HCEC 1CT (cell line): ENCODE results near the gene OR2D2.
"Not testable (repeated sequence)": the region's sequence is repeated elsewhere in the genome, so short reads cannot be mapped to it uniquely, and the experiment has no call there.

Experiments
- DNase-seq: peaks from one replicate; pipeline ENCODE4 v3.0.0-alpha.2; 2017

OR2D2 gene

DNA sequence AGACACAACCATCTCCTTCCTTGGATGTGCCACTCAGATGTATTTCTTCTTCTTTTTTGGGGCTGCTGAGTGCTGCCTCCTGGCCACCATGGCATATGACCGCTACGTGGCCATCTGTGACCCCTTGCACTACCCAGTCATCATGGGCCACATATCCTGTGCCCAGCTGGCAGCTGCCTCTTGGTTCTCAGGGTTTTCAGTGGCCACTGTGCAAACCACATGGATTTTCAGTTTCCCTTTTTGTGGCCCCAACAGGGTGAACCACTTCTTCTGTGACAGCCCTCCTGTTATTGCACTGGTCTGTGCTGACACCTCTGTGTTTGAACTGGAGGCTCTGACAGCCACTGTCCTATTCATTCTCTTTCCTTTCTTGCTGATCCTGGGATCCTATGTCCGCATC, 15.4 kb downstream of the OR2D2 start:
- no peak for DNase-seq

GRCh38 chr11:6876325-6876724, 16.0 kb downstream of the OR2D2 start, which contains the start of gene OR10A4:
Gene OR10A4 (plus strand): TSS chr11:6876625. CDS start chr11:6876648, 23 bp downstream.
- no peak for DNase-seq

- no peak for DNase-seq
These were observed 16.5 kb downstream of the OR2D2 start for GRCh38 chr11:6875761-6876160.

- no peak for DNase-seq
These were observed 21.0 kb downstream of the OR2D2 start for GRCh38 chr11:6871278-6871677.

DNA sequence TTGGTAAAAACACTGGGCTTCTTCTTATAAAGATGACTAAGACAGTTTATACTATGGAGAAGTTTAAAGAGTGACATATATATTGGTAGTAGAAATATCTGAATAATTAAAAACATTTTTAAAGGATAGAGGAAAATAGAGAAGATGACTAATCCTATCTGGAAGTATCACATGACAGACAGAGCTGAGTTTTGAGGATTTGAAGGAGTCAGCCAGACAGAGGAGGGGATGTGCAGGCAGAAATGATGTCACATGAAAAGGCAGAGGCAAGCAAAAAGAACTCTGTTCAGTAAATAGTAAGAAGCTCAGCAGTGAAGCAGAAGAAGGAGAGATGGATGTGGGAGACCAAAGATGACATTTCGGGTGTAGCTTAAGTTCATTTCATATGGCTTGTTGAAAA, 27.9 kb downstream of the OR2D2 start:
- DNase-seq, result peak; percentile 74

DNA sequence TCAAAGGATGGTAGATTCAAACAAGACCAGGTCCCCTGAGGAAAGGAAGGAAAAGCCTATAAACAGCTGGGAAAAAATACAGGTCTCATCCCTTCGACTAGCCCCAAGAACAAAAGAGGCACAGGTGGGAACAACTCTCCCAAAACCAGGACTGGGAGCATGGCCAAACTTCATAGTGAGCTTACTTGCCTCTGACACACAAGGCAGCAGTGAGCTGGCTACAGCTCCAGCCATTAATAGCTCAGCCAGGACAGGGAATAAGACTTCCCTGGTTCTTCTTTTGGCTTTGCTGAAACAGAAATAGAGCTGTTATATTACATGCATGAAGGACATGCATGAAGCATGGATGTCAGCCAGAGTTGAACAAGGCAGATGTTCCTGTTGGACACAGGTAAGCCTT, 29.3 kb downstream of the OR2D2 start, which contains the start of gene OR10A2:
Gene OR10A2 (plus strand): TSS at position 97 of the 400 bp plus-strand sequence. CDS start 6,698 bp downstream, outside the sequence.
- DNase-seq, result peak; percentile 40

DNA sequence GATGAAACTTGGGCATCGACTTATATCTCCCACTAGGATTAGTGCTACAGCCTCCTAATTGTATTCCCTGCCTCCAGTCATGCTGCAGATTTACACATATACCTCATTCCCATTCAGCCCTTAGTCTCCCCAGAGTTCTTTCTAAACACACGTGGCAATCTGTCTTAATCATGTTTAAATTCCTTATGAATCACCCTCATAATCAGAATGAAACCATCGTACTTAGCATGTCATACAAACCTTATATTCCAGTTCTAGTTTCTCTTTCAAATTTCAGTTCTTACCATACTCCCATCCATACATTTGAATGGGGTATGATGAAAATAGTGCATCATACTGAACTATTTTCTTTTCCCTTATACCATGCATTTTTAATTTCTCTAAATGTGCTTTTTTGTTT, 35.4 kb downstream of the OR2D2 start:
- peak; percentile 83 for DNase-seq

DNA sequence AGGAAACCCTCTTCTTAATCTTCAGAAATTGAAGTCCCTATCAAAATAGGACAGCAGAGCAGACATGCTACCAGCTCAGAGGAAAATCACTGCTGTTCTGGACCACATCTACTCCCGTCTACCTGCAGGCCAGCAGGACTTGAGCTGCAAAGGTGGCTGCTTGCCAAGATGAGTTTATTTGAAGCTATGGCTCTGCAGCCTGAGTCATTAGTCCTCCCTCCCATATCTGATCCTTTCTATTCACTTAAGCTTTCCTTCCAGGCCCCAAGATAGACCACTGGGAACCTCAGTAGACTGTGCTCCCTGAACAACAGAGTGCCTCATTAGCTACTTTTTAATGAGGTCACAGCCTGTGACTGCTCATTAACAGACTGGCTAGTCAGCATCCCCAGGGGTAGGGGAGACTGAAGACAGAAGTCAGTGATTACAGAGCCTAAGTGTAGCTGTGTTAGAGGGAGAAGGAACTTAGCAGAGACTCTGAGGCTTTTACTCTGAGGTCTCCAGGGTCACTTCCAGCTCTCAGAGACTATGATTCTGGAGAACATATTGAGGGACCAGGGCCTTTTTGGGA, 36.2 kb downstream of the OR2D2 start:
- peak; percentile 77 for DNase-seq

GRCh38 chr11:6854801-6855200, 37.5 kb downstream of the OR2D2 start:
- DNase-seq, result not testable (repeated sequence)

DNA sequence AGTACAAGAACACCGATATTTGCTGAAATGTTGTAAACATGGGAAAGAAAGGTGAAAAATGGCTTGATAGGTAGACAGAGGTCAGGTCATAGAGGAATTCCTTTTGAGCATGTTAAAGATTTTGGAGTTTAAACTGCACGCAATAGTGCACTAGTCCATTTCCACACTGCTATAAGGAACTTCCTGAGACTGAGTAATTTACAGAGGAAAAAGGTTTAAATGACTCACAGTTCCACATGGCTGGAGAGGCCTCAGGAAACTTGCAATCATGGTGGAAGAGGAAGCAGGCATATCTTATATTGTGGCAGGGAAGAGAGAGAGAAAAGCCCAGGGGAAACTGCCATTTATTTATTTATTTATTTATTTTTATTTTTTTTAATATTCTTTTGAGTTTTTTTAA, 41.8 kb downstream of the OR2D2 start:
- no peak for DNase-seq

DNA sequence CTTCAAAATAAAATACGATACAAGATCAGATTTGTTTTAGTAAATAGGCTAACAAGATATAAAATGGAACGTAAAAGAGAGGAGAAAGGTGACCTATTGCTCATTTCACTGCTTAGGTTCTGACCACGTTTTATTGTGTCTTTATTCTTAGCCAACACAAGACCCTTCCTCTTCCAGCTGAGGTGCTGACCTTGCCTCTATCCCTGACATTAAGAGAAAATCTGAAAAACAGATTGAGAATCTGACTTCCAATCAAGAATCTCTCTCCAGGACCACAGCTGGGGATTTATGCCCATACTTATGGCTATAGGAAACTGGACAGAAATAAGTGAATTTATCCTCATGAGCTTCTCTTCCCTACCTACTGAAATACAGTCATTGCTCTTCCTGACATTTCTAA, 46.9 kb downstream of the OR2D2 start, which contains the start of gene OR10A5:
Gene OR10A5 (plus strand): TSS at position 301 of the 400 bp plus-strand sequence. CDS start 0 bp downstream, at position 301.
- no peak for DNase-seq

- DNase-seq, result no peak
These were observed 47.9 kb downstream of the OR2D2 start for GRCh38 chr11:6844356-6844755.

DNA sequence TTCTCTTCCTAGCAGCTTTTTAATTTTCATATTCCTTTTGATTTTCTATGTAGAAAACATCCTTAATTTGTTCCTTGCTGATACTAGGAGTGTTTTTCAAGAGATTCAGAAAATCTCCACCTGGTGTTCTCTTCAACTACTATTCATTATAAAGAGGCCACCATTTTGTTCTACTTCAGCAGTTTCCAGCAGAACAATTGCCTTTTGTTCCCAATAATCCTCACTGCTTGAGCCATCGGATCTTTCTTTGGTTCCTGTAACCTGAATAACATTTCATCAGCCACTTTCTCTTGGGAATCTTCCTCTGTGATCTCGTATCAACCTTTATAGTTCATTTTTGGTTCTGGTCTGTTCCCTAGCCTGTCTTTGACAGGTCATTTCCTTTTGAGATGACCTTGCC, 48.6 kb downstream of the OR2D2 start:
- DNase-seq, result no peak

DNA sequence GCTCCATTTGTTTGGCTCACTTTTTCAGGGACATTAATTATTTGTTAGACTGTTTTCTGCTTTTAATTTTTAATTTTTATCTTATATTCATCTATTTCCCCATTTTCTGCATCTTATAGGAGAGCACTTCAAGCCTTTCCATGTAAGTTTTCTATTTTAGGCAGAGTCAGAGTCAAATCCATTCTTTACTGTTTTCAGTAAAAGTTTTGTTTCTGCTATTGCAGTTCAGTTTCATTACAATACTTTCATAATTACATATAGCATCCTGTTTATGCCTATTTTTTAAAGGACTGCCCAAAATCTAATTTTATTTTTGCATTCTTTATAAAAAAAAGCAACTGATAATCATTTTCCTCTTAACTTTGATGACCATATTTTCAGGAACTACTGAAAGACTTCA, 50.6 kb downstream of the OR2D2 start:
- no peak for DNase-seq
